Measurements from ENCODE around the gene MZT2B. TPM values are rescaled to one million over a fixed set of nuclear protein-coding genes. Genes with fewer than 3 reads are reported as not detected.
"Not testable (repeated sequence)": the region's sequence is repeated elsewhere in the genome, so short reads cannot be mapped to it uniquely, and the experiment has no call there.

Gene MZT2B
- total RNA-seq, 1 experiment from 2014 or later = 341 TPM

DNA sequence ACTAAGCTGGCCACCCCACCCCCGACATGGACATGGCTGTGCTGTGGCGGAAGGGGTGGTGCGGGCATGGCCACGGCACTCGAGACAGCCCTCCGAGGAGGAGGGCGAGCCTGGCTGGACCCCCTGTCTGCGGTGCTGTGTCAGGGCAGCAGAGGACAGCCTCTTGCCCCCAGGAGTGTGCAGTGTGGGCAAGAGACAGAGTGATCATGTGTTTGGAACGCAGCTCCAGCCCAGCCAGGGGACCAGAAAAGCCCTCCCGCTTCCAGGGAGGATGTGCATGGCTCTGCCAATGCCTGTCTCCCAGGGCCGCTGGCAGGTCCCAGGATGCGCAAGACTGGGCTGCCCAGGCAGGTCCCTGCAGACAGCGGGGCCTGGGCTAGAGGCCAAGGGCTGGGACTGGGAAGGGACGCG lies 43.2 kb upstream of the MZT2B start:
- H3K4me3 ChIP-seq (ENCODE audit: low read depth, low read length, poor library complexity, severe bottlenecking); H3K4me1 ChIP-seq (ENCODE audit: insufficient read depth, low read length, poor library complexity, severe bottlenecking); BruUV-seq (replicated peaks); H3K27me3 ChIP-seq (replicated peaks; ENCODE audit: insufficient read depth, low read depth, low read length, poor library complexity); POLR2A ChIA-PET (ENCODE audit: low non-redundant PET); intact Hi-C loops (cut with micrococcal nuclease; ENCODE audit: unreplicated experiment); H3K9me3 ChIP-seq (ENCODE audit: low read depth, low read length, poor library complexity, severe bottlenecking); H3K36me3 ChIP-seq (ENCODE audit: insufficient read depth, low read length, poor library complexity, severe bottlenecking); CTCF ChIA-PET; H3K27ac ChIP-seq (ENCODE audit: low read depth, low read length, poor library complexity, severe bottlenecking); DNase-seq (ENCODE audit: low spot score): not testable (repeated sequence)

DNA sequence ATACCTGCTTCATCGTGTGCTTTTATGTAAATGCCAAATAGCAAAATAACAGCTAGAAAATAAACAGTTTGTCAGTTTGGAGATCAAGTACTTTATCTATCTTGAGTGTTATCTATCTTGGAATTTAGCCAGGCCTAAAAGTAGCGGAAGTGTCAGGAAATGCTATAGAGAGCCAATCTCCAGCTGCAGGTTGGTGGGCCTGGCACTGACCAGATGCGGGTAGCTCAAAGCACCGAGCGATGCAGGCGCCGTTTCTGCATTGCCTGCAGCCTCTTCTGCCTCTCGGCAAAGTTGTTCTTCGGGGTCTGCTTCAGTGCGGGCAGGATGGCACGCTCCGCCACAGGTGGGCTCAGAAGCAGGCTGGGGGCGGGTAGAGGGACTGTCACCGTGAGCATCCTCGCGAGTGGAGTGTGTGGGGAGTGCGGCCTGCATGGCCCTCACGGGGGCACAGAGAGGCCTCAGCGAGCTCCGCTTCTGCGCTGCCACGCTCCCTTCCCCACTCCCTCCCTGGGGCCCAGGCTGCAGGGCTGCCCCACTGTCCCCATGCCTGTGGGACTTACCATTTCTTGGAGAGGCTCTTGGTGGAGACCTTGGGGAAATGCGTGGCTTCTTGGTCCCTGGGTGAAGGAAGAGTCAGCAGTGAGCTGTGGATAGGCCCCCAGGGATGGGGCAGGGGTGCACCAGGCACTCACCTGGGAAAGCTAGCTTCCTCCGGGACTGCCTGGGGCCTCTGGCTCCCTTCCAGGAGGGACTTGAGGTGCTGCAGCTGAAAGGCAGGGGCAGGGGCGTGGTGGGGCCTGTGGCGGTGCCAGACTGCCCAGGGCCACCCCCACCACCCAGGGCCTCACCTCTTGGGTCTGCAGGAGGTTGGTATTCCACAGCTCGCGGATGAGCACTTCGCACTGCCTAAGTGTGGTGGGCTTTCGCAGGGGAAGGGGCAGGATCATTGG lies 42.5 kb upstream of the MZT2B start:
- H3K27me3 ChIP-seq (replicated peaks; ENCODE audit: insufficient read depth, low read depth, low read length, poor library complexity); DNase-seq (ENCODE audit: low spot score); CTCF ChIA-PET; intact Hi-C loops (cut with micrococcal nuclease; ENCODE audit: unreplicated experiment); H3K36me3 ChIP-seq (ENCODE audit: insufficient read depth, low read length, poor library complexity, severe bottlenecking); H3K4me1 ChIP-seq (ENCODE audit: insufficient read depth, low read length, poor library complexity, severe bottlenecking); H3K27ac ChIP-seq (ENCODE audit: low read depth, low read length, poor library complexity, severe bottlenecking); BruUV-seq (replicated peaks); H3K9me3 ChIP-seq (ENCODE audit: low read depth, low read length, poor library complexity, severe bottlenecking); H3K4me3 ChIP-seq (ENCODE audit: low read depth, low read length, poor library complexity, severe bottlenecking); POLR2A ChIA-PET (ENCODE audit: low non-redundant PET): not testable (repeated sequence)

DNA sequence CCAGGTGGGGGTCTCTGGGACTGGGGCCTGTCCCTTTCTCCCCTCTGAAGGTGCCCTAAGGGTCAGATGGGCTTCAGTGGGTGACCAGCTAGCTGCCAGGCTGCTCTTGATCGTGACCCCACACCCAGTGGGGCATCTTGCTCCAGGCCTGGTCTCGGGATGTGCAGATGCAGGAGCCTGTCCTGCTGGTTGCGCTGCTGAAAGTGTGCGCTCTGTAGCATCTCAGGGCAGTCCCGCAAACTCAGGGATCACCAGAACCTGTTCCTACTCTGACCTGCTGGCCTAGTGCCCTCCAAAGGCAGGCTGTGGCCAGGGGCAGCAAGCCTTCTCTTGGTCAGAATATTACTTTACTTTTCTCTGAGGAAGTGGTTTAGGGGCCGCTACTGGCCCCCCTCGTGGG lies 41.5 kb upstream of the MZT2B start:
- BruUV-seq (replicated peaks); CTCF ChIA-PET; POLR2A ChIA-PET (ENCODE audit: low non-redundant PET); H3K9me3 ChIP-seq (ENCODE audit: low read depth, low read length, poor library complexity, severe bottlenecking); intact Hi-C loops (cut with micrococcal nuclease; ENCODE audit: unreplicated experiment); H3K4me1 ChIP-seq (ENCODE audit: insufficient read depth, low read length, poor library complexity, severe bottlenecking); H3K4me3 ChIP-seq (ENCODE audit: low read depth, low read length, poor library complexity, severe bottlenecking); H3K27me3 ChIP-seq (replicated peaks; ENCODE audit: insufficient read depth, low read depth, low read length, poor library complexity); H3K27ac ChIP-seq (ENCODE audit: low read depth, low read length, poor library complexity, severe bottlenecking); H3K36me3 ChIP-seq (ENCODE audit: insufficient read depth, low read length, poor library complexity, severe bottlenecking); DNase-seq (ENCODE audit: low spot score): not testable (repeated sequence)

DNA sequence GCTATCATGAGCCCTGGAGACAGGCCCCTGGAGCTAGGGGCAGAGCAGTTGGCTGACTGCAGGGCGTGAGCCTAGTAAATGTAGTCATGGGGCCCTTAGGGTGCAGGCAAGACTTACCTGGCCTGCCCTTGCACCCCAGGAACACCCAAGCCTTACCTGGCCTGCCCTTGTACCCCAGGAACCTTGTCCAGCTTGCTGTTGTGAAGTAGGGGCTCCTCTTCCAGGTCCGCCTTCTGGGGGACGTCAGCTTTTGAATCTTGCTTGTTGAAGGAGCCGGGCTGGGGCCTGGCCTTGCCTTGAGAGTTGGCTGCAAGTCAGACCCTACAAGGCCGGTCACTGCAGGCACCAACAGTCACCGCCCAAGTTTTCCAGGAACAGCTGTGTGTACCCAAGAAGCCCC lies 41.1 kb upstream of the MZT2B start:
- H3K27ac ChIP-seq (ENCODE audit: low read depth, low read length, poor library complexity, severe bottlenecking); H3K36me3 ChIP-seq (ENCODE audit: insufficient read depth, low read length, poor library complexity, severe bottlenecking); POLR2A ChIA-PET (ENCODE audit: low non-redundant PET); intact Hi-C loops (cut with micrococcal nuclease; ENCODE audit: unreplicated experiment); DNase-seq (ENCODE audit: low spot score); H3K27me3 ChIP-seq (replicated peaks; ENCODE audit: insufficient read depth, low read depth, low read length, poor library complexity); BruUV-seq (replicated peaks); CTCF ChIA-PET; H3K4me1 ChIP-seq (ENCODE audit: insufficient read depth, low read length, poor library complexity, severe bottlenecking); H3K9me3 ChIP-seq (ENCODE audit: low read depth, low read length, poor library complexity, severe bottlenecking); H3K4me3 ChIP-seq (ENCODE audit: low read depth, low read length, poor library complexity, severe bottlenecking): not testable (repeated sequence)

DNA sequence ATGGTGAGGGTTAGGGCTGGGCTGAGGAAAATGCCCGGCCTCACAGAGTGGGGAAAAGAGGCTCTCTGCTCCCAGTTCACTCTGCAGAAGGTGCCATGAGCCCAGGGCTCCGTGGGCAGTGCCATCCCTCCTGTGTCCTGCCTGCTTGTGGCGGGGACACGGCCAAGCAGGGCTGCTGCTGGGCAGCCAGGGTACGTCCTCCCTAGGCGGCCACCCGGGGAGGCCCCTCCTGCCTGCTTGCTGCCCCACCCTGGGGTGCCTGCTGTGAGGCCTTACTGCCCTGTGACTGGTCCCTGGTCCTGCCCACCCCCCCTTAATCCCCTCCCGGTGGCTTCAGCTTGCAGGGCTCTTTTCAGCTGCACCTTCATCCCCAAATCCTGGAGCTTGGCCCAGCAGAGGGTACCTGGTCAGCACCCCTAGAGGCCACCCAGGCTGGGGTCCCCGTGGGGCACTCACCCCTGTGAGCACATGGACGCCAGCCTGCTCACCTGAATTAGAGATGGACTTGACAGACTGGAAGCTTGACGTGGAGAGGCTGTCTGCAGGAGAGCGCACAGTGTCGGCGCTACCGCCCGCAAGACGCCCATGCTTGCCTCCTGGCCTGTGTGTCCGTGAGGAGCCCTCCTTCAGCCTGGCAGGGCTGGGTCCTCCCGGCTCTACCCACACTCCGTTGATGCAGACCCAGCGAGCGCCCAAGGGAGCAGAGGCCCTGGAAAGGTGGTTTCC lies 40.3 kb upstream of the MZT2B start:
- DNase-seq (ENCODE audit: low spot score); CTCF ChIA-PET; H3K9me3 ChIP-seq (ENCODE audit: low read depth, low read length, poor library complexity, severe bottlenecking); H3K4me1 ChIP-seq (ENCODE audit: insufficient read depth, low read length, poor library complexity, severe bottlenecking); intact Hi-C loops (cut with micrococcal nuclease; ENCODE audit: unreplicated experiment); H3K36me3 ChIP-seq (ENCODE audit: insufficient read depth, low read length, poor library complexity, severe bottlenecking); H3K27ac ChIP-seq (ENCODE audit: low read depth, low read length, poor library complexity, severe bottlenecking); H3K27me3 ChIP-seq (replicated peaks; ENCODE audit: insufficient read depth, low read depth, low read length, poor library complexity); BruUV-seq (replicated peaks); H3K4me3 ChIP-seq (ENCODE audit: low read depth, low read length, poor library complexity, severe bottlenecking); POLR2A ChIA-PET (ENCODE audit: low non-redundant PET): not testable (repeated sequence)

DNA sequence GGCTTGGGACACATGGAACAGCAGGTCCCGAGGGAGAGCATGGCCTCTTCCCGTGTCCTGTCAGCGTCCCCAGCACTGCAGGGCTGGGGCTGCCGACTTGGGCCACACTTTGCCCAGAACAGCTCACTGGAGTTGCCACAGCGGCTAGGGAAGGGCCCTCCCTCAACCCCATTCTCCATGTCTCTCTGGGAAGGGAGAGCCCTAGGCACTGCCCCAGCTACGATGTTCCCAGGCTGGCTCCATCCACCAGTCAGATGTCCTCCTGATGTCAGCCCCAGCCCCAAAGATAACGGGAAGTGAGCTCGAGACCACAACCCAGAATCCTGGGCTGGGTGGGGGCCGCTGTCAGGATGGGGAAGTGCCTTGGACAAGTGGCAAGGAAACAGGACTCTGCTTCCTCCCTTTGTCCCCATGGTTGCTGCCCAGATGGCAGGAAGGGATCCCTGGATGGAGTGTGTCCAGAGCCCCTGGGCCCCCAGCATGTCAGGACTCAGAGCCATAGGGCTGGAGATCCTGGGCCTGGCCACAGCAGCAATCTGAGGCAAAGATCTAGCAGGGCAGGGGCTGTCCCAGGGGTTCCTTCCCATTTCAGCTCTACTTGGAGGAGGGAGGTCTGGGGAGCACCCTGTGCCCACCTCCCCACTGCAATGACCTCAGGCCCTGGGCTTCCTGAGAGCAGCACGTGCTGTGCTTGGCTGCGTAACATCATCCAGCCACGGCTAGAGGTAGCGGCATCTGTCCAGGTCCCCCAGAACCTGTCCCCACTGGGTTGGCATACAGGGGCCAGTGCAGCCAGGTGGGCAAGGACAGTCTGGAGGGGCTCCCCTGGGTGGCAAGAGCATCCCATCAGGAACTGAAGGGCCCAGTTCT lies 39.4 kb upstream of the MZT2B start:
- H3K27ac ChIP-seq (ENCODE audit: low read depth, low read length, poor library complexity, severe bottlenecking); H3K4me3 ChIP-seq (ENCODE audit: low read depth, low read length, poor library complexity, severe bottlenecking); H3K36me3 ChIP-seq (ENCODE audit: insufficient read depth, low read length, poor library complexity, severe bottlenecking); H3K9me3 ChIP-seq (ENCODE audit: low read depth, low read length, poor library complexity, severe bottlenecking); CTCF ChIA-PET; H3K27me3 ChIP-seq (replicated peaks; ENCODE audit: insufficient read depth, low read depth, low read length, poor library complexity); intact Hi-C loops (cut with micrococcal nuclease; ENCODE audit: unreplicated experiment); POLR2A ChIA-PET (ENCODE audit: low non-redundant PET); BruUV-seq (replicated peaks); H3K4me1 ChIP-seq (ENCODE audit: insufficient read depth, low read length, poor library complexity, severe bottlenecking); DNase-seq (ENCODE audit: low spot score): not testable (repeated sequence)

DNA sequence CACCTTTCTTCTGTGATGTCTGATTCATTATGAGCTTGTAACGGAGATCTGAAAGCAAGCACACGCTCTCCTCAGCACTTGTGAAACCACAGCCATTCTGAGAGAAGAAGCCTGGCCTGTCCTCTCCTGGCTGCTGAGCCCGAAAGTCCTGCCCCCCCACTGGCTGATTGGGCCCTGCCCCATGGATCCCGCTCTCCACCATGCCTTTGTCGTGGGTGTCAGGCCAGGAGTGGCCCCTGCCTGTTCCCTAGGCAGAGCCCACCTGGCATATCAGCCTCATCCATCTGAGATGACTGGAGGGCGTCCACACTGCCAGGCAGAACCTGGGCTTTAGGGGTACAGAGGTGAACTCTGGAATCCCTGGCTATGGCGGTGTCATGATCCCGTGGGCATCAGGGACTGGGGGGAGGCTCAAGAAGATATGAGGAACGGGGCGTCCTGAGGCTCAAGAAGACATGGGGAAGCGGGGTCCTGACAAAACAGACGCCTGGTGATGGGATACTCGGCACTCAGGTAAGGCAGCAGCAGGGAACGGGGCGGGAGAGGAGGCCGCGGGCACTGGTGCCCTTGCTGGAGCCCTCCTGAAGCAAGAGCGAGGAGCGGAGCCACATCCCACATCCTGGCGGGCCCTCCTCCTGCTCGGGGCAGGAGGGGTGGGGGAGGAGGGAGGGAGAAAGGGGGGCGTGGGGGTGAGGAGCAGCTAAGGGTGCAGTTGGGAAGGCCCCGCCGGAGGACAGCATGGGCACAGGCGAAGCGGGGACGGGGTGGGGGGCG lies 38.6 kb upstream of the MZT2B start:
- POLR2A ChIA-PET (ENCODE audit: low non-redundant PET); H3K4me3 ChIP-seq (ENCODE audit: low read depth, low read length, poor library complexity, severe bottlenecking); intact Hi-C loops (cut with micrococcal nuclease; ENCODE audit: unreplicated experiment); H3K27me3 ChIP-seq (replicated peaks; ENCODE audit: insufficient read depth, low read depth, low read length, poor library complexity); H3K9me3 ChIP-seq (ENCODE audit: low read depth, low read length, poor library complexity, severe bottlenecking); BruUV-seq (replicated peaks); H3K27ac ChIP-seq (ENCODE audit: low read depth, low read length, poor library complexity, severe bottlenecking); CTCF ChIA-PET; H3K4me1 ChIP-seq (ENCODE audit: insufficient read depth, low read length, poor library complexity, severe bottlenecking); H3K36me3 ChIP-seq (ENCODE audit: insufficient read depth, low read length, poor library complexity, severe bottlenecking); DNase-seq (ENCODE audit: low spot score): not testable (repeated sequence)
